K562 (cell line): ENCODE results near the gene MYH15. TPM values are rescaled to one million over a fixed set of nuclear protein-coding genes. Genes with fewer than 3 reads are reported as not detected.

ENCODE experiments used
- ATAC-seq: fragments of 200-7000 bp; cut with Tn5 transposase; 3 replicates; pipeline ENCODE4 v1.9.1; 2020; ENCODE audit warnings: moderate library complexity
- BruUV-seq: library from RNA; stranded (reverse); fragments of 400-500 nt; replicated peaks from 2 replicates; lab custom pipeline; 2021; lab: Mats Ljungman, UMichigan
- CTCF ChIA-PET: fragments of 300-600 bp; formaldehyde crosslinking; extraction: SDS; loops from one replicate; lab custom pipeline; 2021; ENCODE audit warnings: low intra/inter-chr PET ratio; lab: Yijun Ruan, JAX
- POLR2A ChIA-PET: fragments of 300-600, 350-650 bp; sonication (Branson Sonifier 250); formaldehyde crosslinking; extraction: SDS; loops from one replicate; lab custom pipeline; 2021; ENCODE audit warnings: antibody characterized with exemption, inconsistent platforms; lab: Yijun Ruan, JAX
- DNase-seq, 4 experiments: peaks; one replicate each; pipeline versions ENCODE4 v3.0.0 to v3.0.0-alpha.2; 2011 to 2018; ENCODE audit warnings: low spot score in 3 of 4, mixed read lengths in 3 of 4; ENCODE audit errors: extremely low read depth in 1 of 4
- FAIRE-seq: peaks from 2 replicates; lab custom pipeline; 2011; peaks lifted over from hg19 to GRCh38; lab: Jason Lieb, UNC
- H2AFZ ChIP-seq: 2 replicates; pipeline ENCODE4 v1.6.0; 2011; ENCODE audit warnings: low read depth, low read length, control low read depth, inconsistent platforms
- H3K27ac ChIP-seq: fragments of 200-600 bp; 3 replicates; pipeline ENCODE4 v1.8.0; 2011; ENCODE audit warnings: low read depth, mild to moderate bottlenecking, control low read depth, inconsistent platforms, low read length, moderate library complexity, mixed read lengths; ENCODE audit errors: extremely low read depth
- H3K27me3 ChIP-seq, 2 experiments: fragments of 300-600 bp in 1 of 2; 2 replicates in 1 of 2; 3 replicates in 1 of 2; pipeline versions ENCODE4 v1.6.0 to v1.8.0; 2011; ENCODE audit warnings: inconsistent platforms in 2 of 2, low read length in 2 of 2, mild to moderate bottlenecking in 1 of 2, mixed read lengths in 1 of 2, moderate library complexity in 1 of 2; ENCODE audit not compliant: control insufficient read depth in 2 of 2, insufficient read depth in 2 of 2
- H3K36me3 ChIP-seq: fragments of 300-600 bp; 3 replicates; pipeline ENCODE4 v1.8.0; 2011; ENCODE audit warnings: mild to moderate bottlenecking, low read length, inconsistent platforms; ENCODE audit not compliant: control insufficient read depth, insufficient read depth
- H3K4me1 ChIP-seq, 2 experiments: fragments of 200-600 bp in 1 of 2; replicated peaks in 1 of 2; 2 replicates in 1 of 2; 3 replicates in 1 of 2; pipeline versions ENCODE4 v1.5.1 to v1.8.0; 2011; ENCODE audit warnings: inconsistent platforms in 2 of 2, low read length in 2 of 2, mild to moderate bottlenecking in 1 of 2, mixed read lengths in 1 of 2, moderate library complexity in 1 of 2; ENCODE audit not compliant: control insufficient read depth in 2 of 2, insufficient read depth in 2 of 2
- H3K4me2 ChIP-seq: 2 replicates; pipeline ENCODE4 v1.6.1; 2011; ENCODE audit warnings: low read length, control low read depth, inconsistent platforms, mixed read lengths; ENCODE audit not compliant: insufficient read depth
- H3K4me3 ChIP-seq: fragments of 200-600 bp; sonication (generic), shearing (Covaris generic); 2 replicates; pipeline ENCODE4 v1.5.1; 2016; ENCODE audit warnings: control low read depth, inconsistent platforms
- H3K79me2 ChIP-seq: fragments of 200-600 bp; 3 replicates; pipeline ENCODE4 v1.8.0; 2011; ENCODE audit warnings: low read length, inconsistent platforms; ENCODE audit not compliant: control insufficient read depth, insufficient read depth
- H3K9ac ChIP-seq, 2 experiments: 2 replicates each; pipeline versions ENCODE4 v1.6.0 to v1.6.1; 2011; ENCODE audit warnings: low read depth in 2 of 2, low read length in 2 of 2, control low read depth in 1 of 2, inconsistent platforms in 1 of 2, mild to moderate bottlenecking in 1 of 2, mixed read lengths in 1 of 2; ENCODE audit not compliant: insufficient read depth in 1 of 2
- H3K9me1 ChIP-seq: one replicate; pipeline ENCODE4 v1.6.0; 2011; ENCODE audit warnings: inconsistent platforms, mild to moderate bottlenecking, low read length, moderate library complexity; ENCODE audit not compliant: control insufficient read depth, insufficient read depth
- H3K9me3 ChIP-seq: replicated peaks from 2 replicates; pipeline ENCODE4 v1.5.1; 2011; ENCODE audit warnings: low read depth, low read length, inconsistent platforms; ENCODE audit not compliant: control insufficient read depth, insufficient read depth
- H4K20me1 ChIP-seq: replicated peaks from 2 replicates; pipeline ENCODE4 v1.6.1; 2011; ENCODE audit warnings: low read length, inconsistent platforms, mixed read lengths; ENCODE audit not compliant: control insufficient read depth, insufficient read depth
- ARID3B ChIP-seq: fragments of 250-450 bp; sonication (Bioruptor Pico); IDR thresholded peaks from 2 replicates; pipeline ENCODE4 v1.4.0; 2020; ENCODE audit warnings: borderline replicate concordance
- DNMT1 ChIP-seq: fragments of 450-650 bp; IDR thresholded peaks from 2 replicates; pipeline ENCODE4 v1.6.1; 2016; ENCODE audit warnings: antibody characterized with exemption, mild to moderate bottlenecking
- RB1 ChIP-seq: fragments of 450-650 bp; IDR thresholded peaks from 2 replicates; pipeline ENCODE4 v1.6.1; 2017; ENCODE audit warnings: low read depth, mild to moderate bottlenecking
- RBM15 ChIP-seq: fragments of 200-400 bp; formaldehyde crosslinking; IDR thresholded peaks from 2 replicates; pipeline ENCODE4 v1.6.1; 2018; ENCODE audit warnings: mild to moderate bottlenecking, low read length, moderate library complexity; ENCODE audit not compliant: insufficient read depth
- SNIP1 ChIP-seq: fragments of 450-650 bp; IDR thresholded peaks from 2 replicates; pipeline ENCODE4 v1.7.1; 2017; ENCODE audit warnings: low read depth, mild to moderate bottlenecking
- SREBF2 ChIP-seq: sonication (generic); formaldehyde crosslinking; IDR thresholded peaks from 2 replicates; pipeline ENCODE4 v1.4.0; 2020; ENCODE audit warnings: mild to moderate bottlenecking, missing genetic modification reagents
- ZKSCAN1 ChIP-seq: fragments of 150-350 bp; IDR thresholded peaks from 2 replicates; pipeline ENCODE4 v1.6.1; 2016; ENCODE audit warnings: low read depth, low read length
- ZNF3 ChIP-seq: fragments of 250-450 bp; sonication (Bioruptor Pico); IDR thresholded peaks from 2 replicates; pipeline ENCODE4 v1.5.0; 2021; ENCODE audit warnings: mild to moderate bottlenecking, moderate library complexity
- WGBS: fragments of 100-300 bp; shearing (Covaris generic); methylation state at CpG from one replicate; pipeline ENCODE4 v1.1.6; 2016; ENCODE audit warnings: low coverage, mixed read lengths; ENCODE audit not compliant: insufficient coverage; ENCODE audit errors: missing lambda C conversion rate; 5-methylcytosine and 5-hydroxymethylcytosine counted together
- in situ Hi-C: fragments of 300-500 bp; cut with MboI; formaldehyde crosslinking; loops from 4 replicates; pipeline ENCODE4 v1.15.0; 2018; ENCODE audit warnings: inconsistent platforms, mixed read lengths
- intact Hi-C: fragments of 100-400 bp; cut with micrococcal nuclease; formaldehyde crosslinking; loops from 2 replicates; pipeline ENCODE4 v1.14.2; 2022
- polyA plus RNA-seq, 8 experiments: library from polyadenylated mRNA; depleted of rRNA in 4 of 8; stranded (reverse) in 5 of 8; unstranded in 3 of 8; fragments of >200 nt; fragmentation: Nextera tagmentation in 2 of 8; fragmentation: Illumina TruSeq in 1 of 8; extraction: Ambion mirVana in 2 of 8; extraction: Trizol in 1 of 8; gene quantifications; 2 replicates each; pipeline versions ENCODE4 v1.2.1 to v1.2.3, GENCODE V29; 2011 to 2014; ENCODE audit warnings: inconsistent platforms in 1 of 8, missing spikeins in 1 of 8
- total RNA-seq, 7 experiments: library from RNA; depleted of rRNA in 6 of 7; stranded (reverse); fragments of >200 nt in 6 of 7; fragmentation: Illumina TruSeq in 2 of 7; extraction: Trizol in 2 of 7; gene quantifications; 2 replicates each; pipeline versions ENCODE4 v1.2.1 to v1.2.3, GENCODE V29; 2011 to 2021; ENCODE audit warnings: low replicate concordance in 1 of 7
- TF ChIP-seq, protein P1 (sequence below): fragments of 250-450 bp; sonication (Bioruptor Pico); IDR thresholded peaks from 2 replicates; pipeline ENCODE4 v1.5.0; 2021
- TF ChIP-seq, protein P2 (sequence below): fragments of 450-650 bp; IDR thresholded peaks from 2 replicates; pipeline ENCODE4 v1.6.1; 2016; ENCODE audit warnings: missing biosample characterization, missing genetic modification characterization
- TF ChIP-seq, protein P3 (sequence below): fragments of 450-650 bp; formaldehyde crosslinking; IDR thresholded peaks from 2 replicates; pipeline ENCODE4 v1.4.0; 2022; ENCODE audit warnings: missing genetic modification characterization

Gene MYH15
- total and polyA plus RNA-seq, 9 of the 15 experiments (the other 6 are each of a cell fraction or from before 2014, with no cell fraction given), result 0.03 to 0.29 (median 0.12) TPM

- Histone ChIP-seq H3K27me3 (no peaks in the 10 kb centered on the region; a peak in 1 of 5 replicates), H3K36me3 (no peaks in the 10 kb centered on the region), H3K27ac (no peak overlapping the region)
- intact Hi-C loops (loop anchor here (10.0 kb wide), 1 partner anchor 468 kb away; no protein-coding TSS in a partner anchor), in situ Hi-C loops (loop anchor here (10.0 kb wide), 1 partner anchor 248 kb away; no protein-coding TSS in a partner anchor)
- WGBS, result 0% methylated on average over 1 of the region's 1 CpG
- TF ChIP-seq RB1, result no peak
- TF ChIP-seq, all 486 proteins: peak for 0
- BruUV-seq, result no TSS peak
- no peaks in the 10 kb centered on the region for H3K79me2 ChIP-seq
- DNase-seq (no peak), ATAC-seq (no peak), FAIRE-seq (no peak)
- H3K4me2 ChIP-seq, result no peak overlapping the region
- H2AFZ ChIP-seq, result no peak overlapping the region
- ChIA-PET CTCF (no interaction called here), POLR2A (no interaction called here)
- H4K20me1 ChIP-seq, result no peaks in the 10 kb centered on the region
- H3K4me3 ChIP-seq, result no peak overlapping the region
- no peaks in the 10 kb centered on the region for H3K9me3 ChIP-seq
- H3K9ac ChIP-seq, result no peak overlapping the region
- no peaks in the 10 kb centered on the region for H3K4me1 ChIP-seq
- no peaks in the 10 kb centered on the region for H3K9me1 ChIP-seq
Observed at GRCh38 chr3:108403198-108403597, 107.2 kb downstream of the MYH15 start.

GRCh38 chr3:108401836-108402235, 108.6 kb downstream of the MYH15 start:
- in situ Hi-C loops (loop anchor here (10.0 kb wide), 1 partner anchor 247 kb away; no protein-coding TSS in a partner anchor), intact Hi-C loops (loop anchor here (10.0 kb wide), 1 partner anchor 467 kb away; no protein-coding TSS in a partner anchor)
- no peak for TF ChIP-seq ARID3B (CRISPR knock-in tag)
- TF ChIP-seq ZKSCAN1, result no peak
- no peak for TF ChIP-seq DNMT1
- TF ChIP-seq, protein P1, sequence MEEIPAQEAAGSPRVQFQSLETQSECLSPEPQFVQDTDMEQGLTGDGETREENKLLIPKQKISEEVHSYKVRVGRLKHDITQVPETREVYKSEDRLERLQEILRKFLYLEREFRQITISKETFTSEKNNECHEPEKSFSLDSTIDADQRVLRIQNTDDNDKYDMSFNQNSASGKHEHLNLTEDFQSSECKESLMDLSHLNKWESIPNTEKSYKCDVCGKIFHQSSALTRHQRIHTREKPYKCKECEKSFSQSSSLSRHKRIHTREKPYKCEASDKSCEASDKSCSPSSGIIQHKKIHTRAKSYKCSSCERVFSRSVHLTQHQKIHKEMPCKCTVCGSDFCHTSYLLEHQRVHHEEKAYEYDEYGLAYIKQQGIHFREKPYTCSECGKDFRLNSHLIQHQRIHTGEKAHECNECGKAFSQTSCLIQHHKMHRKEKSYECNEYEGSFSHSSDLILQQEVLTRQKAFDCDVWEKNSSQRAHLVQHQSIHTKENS (CRISPR knock-in tag), result no peak
- no peak for TF ChIP-seq SREBF2 (CRISPR knock-in tag)
- no peak for TF ChIP-seq RBM15
- no peak for TF ChIP-seq SNIP1
- TF ChIP-seq, protein P2, sequence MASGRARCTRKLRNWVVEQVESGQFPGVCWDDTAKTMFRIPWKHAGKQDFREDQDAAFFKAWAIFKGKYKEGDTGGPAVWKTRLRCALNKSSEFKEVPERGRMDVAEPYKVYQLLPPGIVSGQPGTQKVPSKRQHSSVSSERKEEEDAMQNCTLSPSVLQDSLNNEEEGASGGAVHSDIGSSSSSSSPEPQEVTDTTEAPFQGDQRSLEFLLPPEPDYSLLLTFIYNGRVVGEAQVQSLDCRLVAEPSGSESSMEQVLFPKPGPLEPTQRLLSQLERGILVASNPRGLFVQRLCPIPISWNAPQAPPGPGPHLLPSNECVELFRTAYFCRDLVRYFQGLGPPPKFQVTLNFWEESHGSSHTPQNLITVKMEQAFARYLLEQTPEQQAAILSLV, result no peak
- TF ChIP-seq ZNF3 (CRISPR knock-in tag), result no peak
- TF ChIP-seq, protein P3, sequence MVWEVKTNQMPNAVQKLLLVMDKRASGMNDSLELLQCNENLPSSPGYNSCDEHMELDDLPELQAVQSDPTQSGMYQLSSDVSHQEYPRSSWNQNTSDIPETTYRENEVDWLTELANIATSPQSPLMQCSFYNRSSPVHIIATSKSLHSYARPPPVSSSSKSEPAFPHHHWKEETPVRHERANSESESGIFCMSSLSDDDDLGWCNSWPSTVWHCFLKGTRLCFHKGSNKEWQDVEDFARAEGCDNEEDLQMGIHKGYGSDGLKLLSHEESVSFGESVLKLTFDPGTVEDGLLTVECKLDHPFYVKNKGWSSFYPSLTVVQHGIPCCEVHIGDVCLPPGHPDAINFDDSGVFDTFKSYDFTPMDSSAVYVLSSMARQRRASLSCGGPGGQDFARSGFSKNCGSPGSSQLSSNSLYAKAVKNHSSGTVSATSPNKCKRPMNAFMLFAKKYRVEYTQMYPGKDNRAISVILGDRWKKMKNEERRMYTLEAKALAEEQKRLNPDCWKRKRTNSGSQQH (CRISPR knock-in tag), result no peak

More at GRCh38 chr3:108401836-108402235, 108.6 kb downstream of the MYH15 start:
- Histone ChIP-seq H3K36me3 (no peaks in the 10 kb centered on the region), H3K27me3 (no peaks in the 10 kb centered on the region; a peak in 1 of 5 replicates), H4K20me1 (no peaks in the 10 kb centered on the region), H3K9ac (no peak overlapping the region), H3K9me3 (no peaks in the 10 kb centered on the region), H3K4me3 (no peak overlapping the region), H3K4me1 (no peaks in the 10 kb centered on the region), H2AFZ (no peak overlapping the region), H3K4me2 (no peak overlapping the region), H3K27ac (no peak overlapping the region), H3K79me2 (no peaks in the 10 kb centered on the region), H3K9me1 (no peaks in the 10 kb centered on the region)
- CTCF ChIA-PET, result no interaction called here
- no TSS peak for BruUV-seq
- POLR2A ChIA-PET, result no interaction called here
- FAIRE-seq (no peak), DNase-seq (no peak), ATAC-seq (no peak)
- WGBS, result 4% methylated on average over 2 of the region's 2 CpGs
